ENCODE measurements around the gene CYP39A1. TPM values are rescaled to one million over a fixed set of nuclear protein-coding genes. Genes with fewer than 3 reads are reported as not detected.

The CYP39A1 gene
- total RNA-seq, 1 donor, result 0.63 TPM

GRCh38 chr6:46528961-46529750 lies 123.5 kb downstream of the CYP39A1 start:
- TF ChIP-seq, protein P1, sequence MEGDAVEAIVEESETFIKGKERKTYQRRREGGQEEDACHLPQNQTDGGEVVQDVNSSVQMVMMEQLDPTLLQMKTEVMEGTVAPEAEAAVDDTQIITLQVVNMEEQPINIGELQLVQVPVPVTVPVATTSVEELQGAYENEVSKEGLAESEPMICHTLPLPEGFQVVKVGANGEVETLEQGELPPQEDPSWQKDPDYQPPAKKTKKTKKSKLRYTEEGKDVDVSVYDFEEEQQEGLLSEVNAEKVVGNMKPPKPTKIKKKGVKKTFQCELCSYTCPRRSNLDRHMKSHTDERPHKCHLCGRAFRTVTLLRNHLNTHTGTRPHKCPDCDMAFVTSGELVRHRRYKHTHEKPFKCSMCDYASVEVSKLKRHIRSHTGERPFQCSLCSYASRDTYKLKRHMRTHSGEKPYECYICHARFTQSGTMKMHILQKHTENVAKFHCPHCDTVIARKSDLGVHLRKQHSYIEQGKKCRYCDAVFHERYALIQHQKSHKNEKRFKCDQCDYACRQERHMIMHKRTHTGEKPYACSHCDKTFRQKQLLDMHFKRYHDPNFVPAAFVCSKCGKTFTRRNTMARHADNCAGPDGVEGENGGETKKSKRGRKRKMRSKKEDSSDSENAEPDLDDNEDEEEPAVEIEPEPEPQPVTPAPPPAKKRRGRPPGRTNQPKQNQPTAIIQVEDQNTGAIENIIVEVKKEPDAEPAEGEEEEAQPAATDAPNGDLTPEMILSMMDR (IDR thresholded peaks at IDR 0.05; ENCODE audit: insufficient read depth, low read length), result no peak
- no peak overlapping the region for H3K4me3 ChIP-seq (ENCODE audit: low read depth, low read length)
- DNase-seq (ENCODE audit: low read depth), result no peak

GRCh38 chr6:46526607-46527006 lies 126.0 kb downstream of the CYP39A1 start:
- no peak overlapping the region for H3K4me3 ChIP-seq (ENCODE audit: low read depth, low read length)
- no peak for DNase-seq (ENCODE audit: low read depth)
- TF ChIP-seq, protein P1 (IDR thresholded peaks at IDR 0.05; ENCODE audit: insufficient read depth, low read length), result no peak

DNA sequence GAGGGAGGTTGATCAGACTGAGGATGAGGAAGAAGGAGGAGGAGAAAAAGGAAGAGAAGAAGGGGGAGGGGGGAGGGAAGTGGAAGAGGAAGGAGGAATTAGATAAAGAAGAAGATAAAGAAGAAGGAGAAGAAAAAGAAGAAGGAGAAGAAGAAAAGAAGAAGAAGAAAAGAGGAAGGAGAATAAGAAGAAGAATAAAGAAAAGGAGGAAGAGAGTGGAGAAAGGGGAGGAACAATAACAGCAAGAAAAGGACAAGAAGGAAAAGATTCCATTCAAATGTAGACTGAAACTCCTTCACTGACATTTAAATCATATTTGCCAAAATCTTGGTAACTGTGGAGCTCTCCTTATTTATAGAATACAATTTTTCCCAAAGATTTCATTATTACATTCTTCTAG lies 127.0 kb downstream of the CYP39A1 start:
- H3K4me3 ChIP-seq (ENCODE audit: low read depth, low read length), result no peak overlapping the region
- no peak for DNase-seq (ENCODE audit: low read depth)
- TF ChIP-seq, protein P1 (IDR thresholded peaks at IDR 0.05; ENCODE audit: insufficient read depth, low read length), result no peak

- TF ChIP-seq, protein P1 (IDR thresholded peaks at IDR 0.05; ENCODE audit: insufficient read depth, low read length), result no peak
- DNase-seq (ENCODE audit: low read depth), result peak; percentile 71
- no peak overlapping the region for H3K4me3 ChIP-seq (ENCODE audit: low read depth, low read length)
Measured at GRCh38 chr6:46521464-46521971, 131.1 kb downstream of the CYP39A1 start.

DNA sequence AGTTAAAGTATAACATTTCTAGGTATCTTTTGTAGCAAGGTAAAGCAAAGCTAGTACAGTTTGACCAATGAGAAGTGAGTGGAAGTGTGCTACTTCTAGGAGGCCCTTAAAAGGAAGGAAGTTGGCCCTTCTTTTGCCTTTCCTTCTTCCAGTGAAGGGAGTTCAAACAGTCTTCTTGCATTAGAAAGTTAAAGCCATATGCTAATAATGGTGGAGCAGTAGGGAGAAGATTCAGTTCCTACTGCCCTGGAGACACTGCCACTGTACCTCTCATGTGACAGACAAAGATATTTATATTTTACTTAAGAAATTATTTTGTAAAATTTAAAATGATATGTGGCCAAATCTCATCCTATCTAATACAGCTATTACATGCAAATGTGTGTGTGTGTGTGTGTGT lies 135.4 kb downstream of the CYP39A1 start:
- TF ChIP-seq, protein P1 (IDR thresholded peaks at IDR 0.05; ENCODE audit: insufficient read depth, low read length), result no peak
- DNase-seq (ENCODE audit: low read depth), result no peak
- no peak overlapping the region for H3K4me3 ChIP-seq (ENCODE audit: low read depth, low read length)

DNA sequence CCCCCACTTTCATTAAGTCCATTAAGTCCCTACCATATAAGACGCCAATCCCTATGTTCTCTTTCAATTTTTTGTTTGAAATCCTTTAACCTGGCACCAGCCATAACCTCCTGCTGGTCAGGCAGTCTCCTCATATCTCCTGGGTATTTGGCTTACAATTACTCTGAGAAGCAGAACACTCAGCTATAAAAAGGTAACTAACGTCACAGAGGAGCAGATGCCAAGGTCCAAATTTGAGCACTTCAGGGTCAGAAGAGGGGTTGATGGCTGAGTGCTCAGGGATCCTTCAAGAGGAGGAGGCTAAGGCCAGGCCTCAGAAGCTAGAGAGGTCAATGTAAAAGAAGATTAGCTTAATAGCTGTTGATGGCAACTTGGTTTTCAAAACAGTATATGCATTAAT lies 139.1 kb downstream of the CYP39A1 start:
- TF ChIP-seq, protein P1 (IDR thresholded peaks at IDR 0.05; ENCODE audit: insufficient read depth, low read length), result no peak
- no peak for DNase-seq (ENCODE audit: low read depth)
- H3K4me3 ChIP-seq (ENCODE audit: low read depth, low read length), result no peak overlapping the region
